ENCODE results near the gene FRAS1.

FRAS1 gene

GRCh38 chr4:78552389-78553042 is 495.4 kb downstream of the FRAS1 start:
- no peak for DNase-seq

GRCh38 chr4:78553043-78553396 is 495.9 kb downstream of the FRAS1 start:
- no peak for DNase-seq

- DNase-seq: no peak
These were observed 496.5 kb downstream of the FRAS1 start for GRCh38 chr4:78553529-78554060.

DNA sequence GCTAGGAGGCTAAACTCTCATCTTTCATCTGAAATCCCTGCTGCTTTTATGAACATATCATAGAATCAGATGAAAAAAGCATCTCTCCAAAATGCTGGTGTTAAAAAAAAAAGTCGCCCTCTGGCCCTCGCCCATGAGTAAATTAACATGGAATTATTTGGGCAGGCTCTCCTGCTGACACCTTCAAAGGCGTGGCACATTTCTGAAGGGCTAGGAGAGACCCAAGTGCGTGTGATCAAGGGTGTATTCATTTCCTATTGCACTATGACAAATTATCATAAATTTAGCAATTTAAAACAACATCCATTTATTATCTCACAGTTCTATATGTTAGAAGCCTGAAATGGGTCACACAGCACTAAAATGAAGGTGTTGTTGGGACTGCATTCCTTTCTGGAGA is 499.5 kb downstream of the FRAS1 start:
- no peak for DNase-seq

GRCh38 chr4:78557841-78558240 is 500.7 kb downstream of the FRAS1 start:
- no peak for DNase-seq

DNA sequence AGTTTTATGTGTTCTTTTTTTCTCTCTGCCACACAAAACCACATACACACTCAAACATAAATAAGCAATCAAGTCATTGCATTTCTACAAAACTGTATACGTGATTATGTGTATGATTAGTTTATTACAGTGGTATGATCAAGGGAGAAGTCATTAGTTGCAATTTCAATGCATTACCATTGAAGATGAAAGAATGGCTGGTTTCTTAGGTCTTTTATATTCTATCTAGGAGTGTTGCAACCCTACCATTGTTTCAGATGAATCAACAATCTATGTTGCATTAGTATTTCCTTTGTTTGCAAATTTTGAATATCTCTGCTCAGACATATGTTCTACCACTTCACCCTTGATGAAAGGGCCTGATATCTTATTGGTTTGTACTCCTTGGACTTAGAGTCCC is 501.3 kb downstream of the FRAS1 start:
- no peak for DNase-seq

- DNase-seq: no peak
These were observed 503.3 kb downstream of the FRAS1 start for GRCh38 chr4:78560296-78560963.

DNA sequence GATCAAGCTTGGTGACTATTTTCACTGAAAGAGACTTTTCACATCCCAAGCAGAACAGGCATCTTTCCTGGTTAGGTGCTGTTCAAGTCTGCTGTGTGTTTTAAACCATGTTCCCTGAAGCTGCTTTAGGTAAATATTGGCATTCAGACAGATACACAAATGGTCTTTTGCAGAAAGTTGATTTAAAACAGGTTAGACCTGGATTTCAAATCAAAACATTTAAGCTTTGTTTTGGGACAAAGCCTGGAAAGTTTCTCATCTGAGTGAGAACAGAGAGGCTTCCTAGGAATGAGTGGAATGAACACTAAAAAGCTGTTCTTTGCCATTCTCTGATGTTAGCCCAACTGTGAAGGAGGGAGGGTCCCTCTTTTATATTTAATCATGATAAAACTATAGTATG is 504.6 kb downstream of the FRAS1 start:
- DNase-seq: no peak

DNA sequence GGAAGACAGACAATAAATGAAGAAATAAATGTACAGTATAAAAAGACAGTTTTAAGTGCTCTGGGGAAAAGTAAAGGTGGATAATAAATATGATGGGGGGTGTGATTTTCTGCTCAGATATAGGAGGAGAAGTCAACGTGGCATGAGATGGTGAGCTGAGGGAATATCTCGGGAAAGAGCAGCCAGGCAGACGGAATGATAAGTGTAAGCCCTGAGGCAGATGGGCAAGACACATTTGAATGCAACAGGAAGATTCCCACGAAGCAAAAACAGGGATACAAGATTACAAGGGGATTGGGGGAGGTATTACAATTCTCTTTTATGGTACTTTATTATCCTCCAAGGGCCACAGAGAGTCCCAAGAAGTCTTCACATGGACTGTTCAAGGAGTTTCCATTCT is 505.6 kb downstream of the FRAS1 start:
- DNase-seq: no peak

DNA sequence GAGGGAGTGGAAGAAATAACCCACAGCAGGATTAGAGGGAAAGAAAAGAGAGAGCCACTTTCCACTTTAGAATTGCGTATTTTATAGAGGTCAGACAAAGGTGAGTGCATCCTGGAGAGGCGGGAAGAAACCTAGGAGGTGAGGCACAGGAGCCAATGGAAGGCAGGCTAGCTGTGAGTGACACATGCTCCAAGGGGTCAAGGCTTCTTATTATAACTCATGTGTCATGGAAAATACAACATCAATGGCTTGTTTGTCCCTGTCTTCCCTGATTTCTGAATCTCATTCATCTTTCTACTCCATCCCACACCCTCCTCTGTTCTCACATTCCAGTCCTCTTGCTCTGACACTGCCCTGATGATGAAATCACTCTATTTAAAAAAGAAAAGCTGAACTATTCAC is 508.8 kb downstream of the FRAS1 start:
- DNase-seq: no peak

GRCh38 chr4:78566834-78567499 is 509.8 kb downstream of the FRAS1 start:
- DNase-seq: no peak

GRCh38 chr4:78567500-78568060 is 510.5 kb downstream of the FRAS1 start:
- no peak for DNase-seq

- DNase-seq: no peak
These were observed 511.6 kb downstream of the FRAS1 start for GRCh38 chr4:78568640-78569305.

- DNase-seq: no peak
These were observed 512.2 kb downstream of the FRAS1 start for GRCh38 chr4:78569306-78569821.

DNA sequence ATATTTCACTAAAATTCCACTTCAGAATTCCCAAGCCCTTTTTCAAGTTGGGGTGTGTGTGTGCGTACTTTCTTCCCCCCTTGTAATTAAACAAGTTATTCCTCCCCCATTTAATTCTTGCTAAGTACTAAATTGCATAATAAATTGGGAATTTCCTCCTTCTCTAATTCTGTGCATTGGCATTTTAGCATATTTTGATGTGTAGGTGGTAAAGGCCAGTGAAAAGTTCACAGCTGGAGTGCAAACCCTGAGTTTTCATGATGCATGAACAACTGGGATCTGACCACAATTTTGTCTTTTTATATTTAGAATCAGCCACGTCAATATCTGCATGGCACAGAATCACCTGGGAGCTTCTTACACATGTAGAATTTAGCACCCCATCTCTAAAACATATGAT is 513.0 kb downstream of the FRAS1 start:
- DNase-seq: no peak

GRCh38 chr4:78571804-78572203 is 514.7 kb downstream of the FRAS1 start:
- no peak for DNase-seq

GRCh38 chr4:78578674-78579425 is 521.7 kb downstream of the FRAS1 start:
- no peak for DNase-seq

- no peak for DNase-seq
These were observed 524.5 kb downstream of the FRAS1 start for GRCh38 chr4:78581618-78582017.

DNA sequence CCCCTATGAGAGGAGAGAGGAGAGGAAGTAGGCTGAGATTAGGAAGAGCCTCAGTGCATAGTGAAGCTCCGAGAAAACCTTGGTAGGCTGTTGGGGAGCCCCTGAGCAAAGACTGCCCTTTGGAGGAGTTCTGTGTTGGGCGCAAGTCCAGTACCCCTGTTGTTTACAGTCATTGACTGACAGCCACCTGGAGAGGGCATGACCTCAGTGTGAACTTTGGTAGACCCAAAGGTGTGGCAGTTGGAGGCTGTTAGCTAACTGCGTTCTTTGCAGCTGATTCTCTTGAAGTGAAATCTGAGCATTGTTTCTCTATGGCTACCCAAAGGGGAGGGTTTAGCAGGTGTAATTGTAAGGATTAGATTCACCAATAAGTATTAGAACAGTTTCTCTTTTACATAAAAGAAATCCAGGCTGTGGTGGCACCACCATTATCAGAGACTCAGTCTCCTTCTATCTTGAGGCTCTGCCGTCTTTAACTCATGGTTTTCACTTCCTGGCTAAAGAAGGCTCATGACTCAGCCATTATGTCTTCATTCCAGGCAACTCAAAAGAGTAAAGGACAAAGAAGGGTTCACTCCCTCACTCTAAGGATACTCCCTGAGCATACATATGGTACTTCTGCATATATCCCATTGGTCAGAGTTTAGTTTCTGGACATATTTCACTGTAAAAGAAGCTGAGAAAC is 527.9 kb downstream of the FRAS1 start:
- no peak for DNase-seq

DNA sequence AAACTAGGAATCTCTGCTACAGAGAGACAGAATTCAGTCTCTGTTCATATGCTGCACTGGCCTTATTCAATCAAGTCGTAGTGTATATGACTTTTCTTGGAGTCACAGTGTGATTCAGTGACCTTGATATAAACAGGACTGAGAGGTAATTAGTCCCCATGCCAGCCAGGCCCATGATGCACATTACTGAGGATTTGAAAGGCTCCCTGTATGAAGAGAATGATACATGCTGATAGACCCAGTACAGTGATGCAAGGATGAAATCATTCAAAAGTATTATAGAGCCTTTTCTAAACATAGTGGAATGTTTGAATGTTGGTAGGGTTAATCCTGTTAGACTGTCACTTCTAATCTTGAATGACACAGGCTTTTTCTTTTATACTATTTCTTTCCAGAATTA is 528.5 kb downstream of the FRAS1 start:
- no peak for DNase-seq

GRCh38 chr4:78588894-78589545 is 531.9 kb downstream of the FRAS1 start:
- DNase-seq: no peak
